Stimulated activated CD4-positive, alpha-beta T cell treated with anti-CD3 and anti-CD28 coated beads, Interleukin-2, amount 100 ng/mL, for 48 hours (primary cell): Measurements from ENCODE around the gene TUBGCP2.

Source experiments
- DNase-seq, 2 donors: peaks; one replicate each; pipeline ENCODE4 v3.0.0-alpha.2; 2020

TUBGCP2 gene

DNA sequence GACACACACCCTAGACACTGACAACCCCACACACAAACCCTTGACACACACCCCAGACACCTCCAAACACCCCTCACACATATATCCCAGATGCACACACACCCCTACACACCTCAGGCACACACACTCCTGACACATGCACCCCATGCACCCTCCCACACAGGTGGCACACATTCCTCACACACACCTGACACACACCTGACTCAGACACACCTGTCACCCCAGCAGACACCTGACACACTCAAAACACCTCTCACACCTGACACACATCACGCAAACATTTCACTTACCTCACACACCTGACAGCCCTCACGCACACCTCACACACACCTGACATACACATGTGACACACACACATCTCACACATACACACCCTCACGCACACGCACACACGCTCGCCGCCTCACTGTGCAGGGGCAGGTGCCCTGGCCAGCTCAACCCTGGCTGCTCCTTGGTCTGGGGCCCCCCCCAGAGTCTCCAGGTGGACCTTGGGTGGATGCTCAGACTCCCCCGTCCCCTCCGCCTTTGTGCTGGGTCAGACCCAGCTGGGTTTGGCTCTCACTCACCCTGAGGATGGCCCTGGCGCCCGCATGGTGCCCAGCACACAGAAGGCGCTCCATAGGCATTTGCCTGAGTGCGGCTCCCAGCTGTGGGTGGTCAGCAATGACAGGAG lies 31.2 kb upstream of the TUBGCP2 start:
- no peak for DNase-seq

DNA sequence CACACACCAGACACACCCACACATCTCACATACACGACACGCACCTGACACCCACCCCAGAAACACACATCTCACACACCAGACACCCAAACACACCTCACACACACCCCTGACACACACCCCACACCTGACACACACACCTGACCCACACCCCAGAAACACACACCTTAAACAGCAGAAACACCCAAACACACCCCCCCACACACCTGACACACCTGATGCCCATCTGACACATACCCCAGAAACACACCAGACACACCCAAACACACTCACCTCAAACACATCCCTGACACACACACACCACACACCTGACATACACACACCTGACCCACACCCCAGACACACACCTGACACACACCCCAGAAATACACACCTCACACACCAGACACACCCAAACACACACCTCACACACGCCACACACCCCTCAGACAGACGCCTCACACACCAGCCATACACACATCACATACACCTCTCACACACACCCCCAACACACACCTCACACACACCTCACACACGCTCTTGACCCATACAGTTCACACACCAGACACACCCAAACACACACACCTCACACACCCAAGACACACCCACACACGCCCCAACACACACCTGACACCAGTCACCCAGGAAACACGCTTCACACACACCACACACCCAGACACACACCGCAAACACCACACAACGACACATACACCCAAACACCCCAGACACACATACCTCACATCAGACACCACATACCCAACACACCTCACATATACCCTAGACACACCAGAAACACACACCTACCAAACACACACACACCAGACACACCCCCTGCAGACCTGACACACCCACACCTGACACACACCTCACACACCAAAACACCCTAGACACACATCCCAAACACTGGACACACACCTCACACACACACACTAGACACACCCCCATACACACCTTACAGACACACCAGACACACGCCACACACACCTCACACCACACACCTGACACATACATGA lies 29.7 kb upstream of the TUBGCP2 start:
- DNase-seq, result no peak

DNA sequence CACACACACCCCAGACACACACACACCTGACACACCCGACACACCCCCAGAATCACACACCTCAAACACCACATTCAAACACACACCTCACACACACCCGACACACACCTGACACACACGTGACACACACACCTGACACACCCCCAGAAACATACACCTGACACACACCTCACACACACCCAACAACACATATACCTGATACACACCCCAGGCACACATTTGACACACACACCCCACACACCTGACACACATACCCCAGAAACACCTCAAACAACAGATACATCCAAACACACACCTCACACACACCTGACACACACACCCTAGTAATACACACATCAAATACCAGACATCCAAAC lies 28.7 kb upstream of the TUBGCP2 start:
- DNase-seq, result no peak

DNA sequence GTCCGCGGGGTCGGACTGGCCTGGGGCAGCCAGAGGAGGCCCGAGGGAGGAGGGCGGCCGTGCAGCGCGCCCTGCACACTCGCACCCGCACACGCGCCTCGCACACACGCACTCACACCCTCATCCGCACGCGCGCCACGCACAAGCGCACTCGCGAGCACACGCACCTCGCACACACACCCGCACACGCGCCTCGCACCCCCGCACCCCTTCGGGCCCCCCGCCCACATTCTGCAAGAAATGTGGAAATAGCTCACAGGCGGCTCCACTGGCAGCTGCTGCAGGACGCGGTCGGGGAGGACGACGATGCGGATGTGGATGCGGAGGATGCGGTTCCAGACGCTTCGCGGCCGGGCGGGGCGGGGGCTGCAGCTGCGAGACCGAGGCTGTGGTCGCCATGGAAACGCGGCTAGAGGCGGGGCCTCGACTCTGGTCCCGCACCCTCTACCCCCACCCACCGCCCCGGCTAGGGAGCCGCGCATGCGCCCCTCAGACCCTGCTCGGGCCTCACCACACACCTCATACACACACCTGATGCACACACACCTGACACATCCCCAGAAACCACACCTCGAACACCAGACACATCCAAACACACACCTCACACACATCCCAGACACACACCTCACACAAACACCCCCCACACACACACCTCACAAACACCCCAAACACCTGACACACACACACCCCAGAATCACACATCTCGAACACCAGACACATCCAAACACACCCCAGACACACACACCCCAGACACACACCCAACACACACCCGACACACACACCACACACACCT lies 28.1 kb upstream of the TUBGCP2 start, which contains the start of gene CALY:
CALY (minus strand) TSS at position 320 of the 793 bp plus-strand sequence. CDS start 7,907 bp downstream, outside the sequence.
- peak; percentile 46 to 58 for DNase-seq

DNA sequence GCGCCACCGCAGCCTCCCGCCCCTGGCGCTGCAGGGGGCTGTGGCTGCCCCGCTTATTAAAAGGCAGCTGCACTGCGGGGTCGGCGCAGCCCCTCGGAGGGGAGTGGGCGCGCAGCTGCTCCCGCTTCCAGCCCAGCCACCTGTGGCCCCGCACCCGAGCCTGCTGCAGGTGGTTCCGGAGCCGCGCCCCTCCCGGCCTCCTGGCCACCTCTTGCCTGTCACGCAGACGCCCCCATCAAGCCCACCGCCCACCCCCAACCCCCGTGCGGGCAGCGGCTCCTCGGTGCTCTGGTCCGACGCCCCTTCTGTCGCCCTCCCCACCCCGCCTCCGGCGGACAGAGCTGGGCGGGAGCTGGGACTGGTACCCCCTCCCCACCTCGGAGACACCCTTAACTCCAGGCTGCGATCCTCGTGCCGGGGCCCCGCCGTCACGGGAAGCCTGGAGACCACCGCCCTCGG lies 27.5 kb upstream of the TUBGCP2 start:
- no peak for DNase-seq

DNA sequence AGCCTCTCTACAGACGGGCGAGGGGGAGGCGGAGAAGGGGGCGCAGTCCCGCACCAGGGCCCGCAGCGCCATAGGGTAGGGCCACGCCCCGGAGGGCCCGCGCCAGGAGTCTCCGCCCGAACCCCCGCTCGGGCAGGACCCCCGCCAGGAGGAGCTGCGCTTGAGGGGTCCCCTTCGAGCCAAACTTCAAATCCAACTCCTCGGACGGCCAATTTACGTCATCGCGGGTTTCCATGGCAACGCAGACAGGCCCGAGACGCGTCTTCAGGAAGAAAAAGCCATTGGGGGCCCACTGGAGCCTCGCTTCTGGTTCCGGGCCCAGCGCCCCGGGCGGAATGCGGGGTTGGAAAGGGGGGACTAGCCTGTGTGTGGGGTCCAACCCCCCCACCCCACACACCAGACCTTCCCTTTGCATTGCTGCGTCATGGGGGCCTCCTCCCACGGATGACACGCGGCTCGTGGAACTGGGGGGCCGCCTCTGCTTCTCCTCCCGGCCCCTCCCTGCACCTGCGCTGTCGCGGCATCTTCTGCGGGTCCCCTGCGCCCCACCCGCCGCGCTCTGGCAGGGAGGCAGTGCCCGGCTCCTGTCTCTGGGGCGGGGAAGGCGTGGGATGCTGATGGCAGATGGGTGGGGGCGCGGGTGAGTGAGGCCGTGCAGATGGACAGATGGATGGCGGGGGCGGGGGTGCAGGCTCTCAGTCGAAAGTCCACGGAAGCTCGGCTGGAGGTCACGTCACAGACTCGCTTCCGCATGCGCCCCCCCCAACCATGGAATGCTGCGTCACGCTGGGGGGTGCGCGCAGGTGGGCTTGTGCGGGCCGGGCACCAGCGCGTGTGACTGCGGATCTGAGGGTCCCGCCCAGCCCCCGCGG lies 26.8 kb upstream of the TUBGCP2 start:
- DNase-seq, result peak; percentile 57 to 66

DNA sequence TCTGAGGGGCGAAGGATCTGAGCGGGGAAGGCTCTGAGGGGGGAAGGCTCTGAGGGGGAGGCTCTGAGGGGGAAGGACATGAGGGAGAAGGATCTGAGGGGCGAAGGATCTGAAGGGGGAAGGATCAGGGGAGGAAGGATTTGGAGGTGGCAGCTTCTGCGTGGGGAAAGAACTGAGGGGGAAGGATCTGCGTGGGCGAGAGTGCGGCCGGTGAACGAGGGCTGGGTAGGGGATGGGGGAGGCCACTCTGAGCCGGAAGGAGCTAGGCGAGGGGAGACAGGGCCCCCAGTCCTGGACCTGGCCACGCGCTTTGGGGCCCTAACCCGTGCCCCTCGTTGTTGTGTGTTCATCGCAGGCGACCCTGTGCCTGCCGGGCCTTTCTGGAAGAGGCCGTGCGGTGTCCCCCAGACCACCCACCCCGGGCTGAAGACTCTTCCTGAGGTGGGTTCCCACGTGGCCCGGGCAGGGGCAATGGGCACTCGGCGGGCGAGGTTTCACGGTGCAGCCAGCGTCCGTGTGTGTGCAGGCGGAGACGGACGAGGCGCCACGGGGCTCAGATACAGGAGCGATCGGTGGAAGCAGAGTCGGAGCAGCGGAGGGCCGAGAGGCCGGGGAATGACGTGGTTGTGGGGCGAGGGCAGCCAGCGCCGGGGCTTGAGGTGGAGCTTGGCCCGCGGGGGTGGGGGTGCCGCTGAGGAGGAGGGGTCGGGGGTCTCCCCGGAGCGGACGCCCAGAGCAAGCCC lies 26.0 kb upstream of the TUBGCP2 start:
- DNase-seq, result no peak

DNA sequence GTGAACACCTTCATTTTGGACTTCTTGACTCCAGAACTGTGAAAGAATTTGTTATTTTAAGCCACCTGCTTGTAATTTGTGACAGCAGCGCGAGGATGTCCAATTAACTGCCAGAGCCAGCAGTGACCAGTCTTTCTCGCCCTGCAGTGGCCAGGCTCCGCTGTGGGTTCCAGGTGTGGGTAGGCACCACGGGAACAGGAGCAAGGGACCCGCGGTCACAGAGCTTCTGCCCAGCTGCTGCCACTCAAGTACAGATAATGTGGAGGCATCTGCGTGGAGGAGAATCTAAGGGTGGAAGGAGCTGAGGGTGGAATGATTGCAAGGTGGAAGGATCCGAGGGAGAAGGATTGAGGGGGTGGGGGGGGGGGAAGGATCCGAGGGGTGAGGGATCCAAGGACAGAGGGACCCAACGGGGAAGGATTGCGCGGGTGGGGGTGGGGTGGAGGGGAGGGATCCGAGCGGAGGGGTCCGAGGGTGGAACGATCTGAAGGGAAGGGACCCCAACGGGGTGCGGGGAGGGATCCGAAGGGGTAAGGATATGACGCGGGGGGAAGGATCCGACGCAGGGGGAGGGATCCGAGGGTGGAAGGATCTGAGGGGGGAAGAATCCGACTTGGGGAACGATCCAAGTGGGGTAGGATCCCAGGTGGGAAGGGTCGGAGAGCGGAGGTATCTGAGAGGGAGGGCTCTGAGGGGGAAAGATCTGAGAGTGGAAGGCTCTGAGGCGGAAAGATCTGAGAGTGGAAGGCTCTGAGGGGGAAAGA lies 24.4 kb upstream of the TUBGCP2 start:
- DNase-seq, result no peak

DNA sequence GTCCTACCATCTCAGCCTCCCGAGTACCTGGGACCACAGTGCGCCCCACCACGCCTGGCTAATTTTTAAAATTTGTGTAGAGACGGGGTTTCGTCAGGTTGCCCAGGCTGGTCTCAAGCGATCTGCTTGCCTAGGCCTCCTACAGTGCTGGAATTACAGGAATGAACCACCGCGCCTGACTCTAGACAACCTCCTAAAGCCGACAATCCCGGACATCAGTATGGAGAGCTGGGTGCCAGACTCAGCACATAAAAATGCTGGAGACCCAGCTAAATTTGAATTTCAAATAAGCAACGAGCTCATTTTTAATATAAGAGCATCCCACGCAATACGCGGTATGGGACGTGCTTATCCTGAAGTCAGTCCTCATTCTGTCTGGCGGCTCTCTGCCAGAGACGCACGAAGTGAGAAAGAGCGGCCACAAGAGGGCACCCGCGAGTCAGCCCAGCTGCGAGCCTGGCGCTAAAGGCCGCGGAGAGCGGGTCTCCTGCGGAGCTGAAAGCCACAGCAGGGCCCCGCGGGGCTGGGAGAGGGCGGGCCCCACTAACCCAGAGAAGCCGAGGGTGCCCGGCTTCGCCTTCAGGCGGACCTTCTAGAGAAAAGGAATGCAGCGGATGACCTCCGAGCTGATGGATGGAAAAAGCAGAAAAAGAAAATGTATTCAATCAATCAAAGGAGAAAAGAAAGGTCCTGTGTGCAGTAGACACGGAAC lies 21.0 kb upstream of the TUBGCP2 start:
- DNase-seq, result peak; percentile 89 to 92

DNA sequence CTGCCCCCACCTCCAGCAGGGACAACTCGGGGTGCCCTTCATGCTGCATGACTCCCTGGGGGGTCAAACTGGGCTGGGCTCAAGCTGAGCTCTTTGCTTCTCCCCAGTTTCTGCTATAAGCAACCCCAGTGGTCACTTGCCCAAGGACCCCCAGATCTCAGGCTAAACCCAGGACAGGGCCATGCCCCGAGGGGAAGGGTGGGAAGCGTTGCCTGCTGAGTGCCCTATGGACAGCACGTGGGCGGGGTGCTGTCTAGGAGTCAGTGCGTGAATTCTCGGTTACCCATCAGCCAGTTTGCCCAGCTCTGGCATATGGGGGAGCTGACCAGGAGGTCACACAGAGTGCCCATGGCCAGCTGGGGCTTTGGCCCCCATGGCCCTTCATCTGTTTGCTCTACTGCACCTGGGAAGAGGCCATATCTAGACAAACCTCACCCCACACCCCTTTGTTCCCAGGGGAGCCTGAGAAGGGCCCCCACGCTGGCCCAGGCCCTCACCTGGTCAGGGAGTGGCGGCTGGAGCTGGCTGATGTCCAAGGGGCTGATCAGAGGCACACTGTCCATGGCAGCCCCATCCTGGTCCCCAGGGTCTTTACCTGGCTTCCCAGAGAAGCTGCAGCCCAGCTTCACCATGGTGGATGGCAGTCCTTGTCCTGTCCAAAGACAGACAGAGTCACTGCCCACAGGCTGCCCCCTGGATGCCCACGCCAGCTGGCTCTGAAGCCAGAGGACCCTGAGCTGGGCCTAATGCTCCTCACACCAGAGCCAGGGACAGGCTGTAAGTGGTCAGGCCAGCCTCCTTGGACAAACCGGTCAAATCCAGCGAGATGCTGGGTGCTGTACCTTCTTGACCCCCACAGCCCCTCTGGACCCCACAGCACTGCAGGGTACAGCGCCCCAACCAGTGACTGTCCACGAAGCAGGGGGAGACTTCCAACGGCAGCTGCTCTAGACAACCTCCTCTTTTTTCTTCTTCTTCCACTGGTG lies 20.0 kb upstream of the TUBGCP2 start:
- DNase-seq, result no peak

DNA sequence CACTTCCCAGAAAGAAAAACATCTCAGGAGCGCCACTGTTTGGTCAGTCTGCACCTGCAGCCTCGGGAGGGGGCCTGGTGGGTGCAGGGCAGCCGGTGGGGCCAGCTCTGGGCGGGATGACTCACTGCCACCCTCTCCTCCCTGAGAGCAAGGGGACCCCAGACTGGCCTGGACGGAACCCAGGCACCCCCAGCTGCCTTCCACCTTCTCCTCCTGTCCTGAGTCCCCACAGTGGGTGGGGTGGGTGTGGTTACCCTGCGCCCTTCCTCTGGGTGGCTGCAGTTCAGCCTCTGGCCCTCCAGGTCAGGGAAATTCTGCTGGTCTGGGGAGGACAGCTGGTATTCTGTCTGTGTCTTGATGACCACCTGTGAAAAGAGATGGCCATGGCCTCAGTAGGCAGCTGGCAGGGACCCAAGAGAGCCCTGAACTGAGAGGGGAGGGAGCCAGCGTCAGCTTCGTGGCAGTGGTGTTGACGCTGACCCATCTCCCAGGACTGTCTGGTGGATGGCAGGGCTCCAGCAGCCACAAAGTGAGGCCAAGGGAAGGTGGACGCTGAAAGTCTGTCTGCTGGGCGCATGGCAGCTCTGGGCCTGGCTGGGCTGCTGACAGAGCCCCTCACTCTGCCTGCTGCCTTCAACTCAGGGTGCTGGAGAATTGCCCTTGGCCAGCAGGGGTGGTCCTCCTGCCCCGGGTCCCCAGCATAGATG lies 19.1 kb upstream of the TUBGCP2 start:
- DNase-seq, result no peak

DNA sequence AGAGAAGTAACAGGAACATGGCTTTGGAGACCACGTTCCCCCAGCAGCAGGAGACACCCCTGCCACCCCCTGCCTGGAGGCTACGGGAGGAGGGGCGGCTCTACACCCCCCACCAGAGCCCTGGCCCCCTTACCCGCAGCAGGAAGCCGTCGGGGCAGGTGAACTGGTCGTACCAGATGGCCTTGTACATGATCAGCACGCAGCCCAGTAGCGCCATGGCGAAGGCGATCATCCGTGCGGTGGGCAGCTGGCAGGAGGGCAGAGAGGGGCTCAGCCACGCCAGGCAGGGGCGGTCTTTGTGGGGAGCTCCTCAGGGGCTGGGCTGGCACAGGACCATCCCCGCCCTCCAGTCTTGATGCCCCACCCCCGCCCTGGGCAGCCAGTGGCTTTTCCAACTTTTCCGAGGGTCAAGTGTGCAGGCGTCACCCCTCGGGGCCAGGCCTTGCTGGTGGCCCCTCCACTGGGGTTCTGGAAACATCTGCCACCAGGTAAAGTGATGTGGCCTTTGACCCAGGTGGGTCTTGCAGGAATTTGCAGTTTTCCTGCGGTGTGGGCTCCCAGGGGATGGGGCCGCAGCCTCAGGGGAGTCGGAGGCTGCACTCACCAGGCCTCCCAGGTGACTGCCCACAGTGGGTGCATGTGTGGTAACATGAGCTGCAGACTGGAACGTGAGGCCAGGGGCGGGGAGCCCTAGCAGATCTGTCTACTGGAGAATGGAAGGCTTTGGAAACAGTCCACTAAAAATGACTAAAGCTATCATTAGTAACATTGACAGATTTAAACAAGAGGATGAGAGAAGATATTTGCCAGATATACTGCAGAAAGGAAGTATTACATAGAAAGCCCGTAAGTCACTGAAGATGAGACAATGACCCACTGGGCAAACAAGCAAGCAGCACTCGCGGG lies 18.3 kb upstream of the TUBGCP2 start:
- no peak for DNase-seq

DNA sequence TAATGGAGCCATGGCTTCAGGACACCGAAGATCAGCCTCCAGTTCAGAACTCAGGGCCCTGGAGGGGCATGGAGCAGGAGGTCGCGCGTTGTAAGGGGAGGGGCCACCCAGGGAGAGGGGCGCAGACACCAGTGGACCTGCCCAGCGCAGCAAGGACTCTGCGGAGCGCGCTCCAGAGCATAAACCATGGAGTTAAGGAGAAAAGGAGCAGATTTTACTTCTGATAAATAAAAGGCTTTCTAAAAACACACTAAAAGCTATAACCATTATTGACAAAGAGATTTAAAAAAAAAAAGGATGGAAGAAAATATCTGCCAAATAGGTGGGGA lies 17.5 kb upstream of the TUBGCP2 start:
- no peak for DNase-seq

DNA sequence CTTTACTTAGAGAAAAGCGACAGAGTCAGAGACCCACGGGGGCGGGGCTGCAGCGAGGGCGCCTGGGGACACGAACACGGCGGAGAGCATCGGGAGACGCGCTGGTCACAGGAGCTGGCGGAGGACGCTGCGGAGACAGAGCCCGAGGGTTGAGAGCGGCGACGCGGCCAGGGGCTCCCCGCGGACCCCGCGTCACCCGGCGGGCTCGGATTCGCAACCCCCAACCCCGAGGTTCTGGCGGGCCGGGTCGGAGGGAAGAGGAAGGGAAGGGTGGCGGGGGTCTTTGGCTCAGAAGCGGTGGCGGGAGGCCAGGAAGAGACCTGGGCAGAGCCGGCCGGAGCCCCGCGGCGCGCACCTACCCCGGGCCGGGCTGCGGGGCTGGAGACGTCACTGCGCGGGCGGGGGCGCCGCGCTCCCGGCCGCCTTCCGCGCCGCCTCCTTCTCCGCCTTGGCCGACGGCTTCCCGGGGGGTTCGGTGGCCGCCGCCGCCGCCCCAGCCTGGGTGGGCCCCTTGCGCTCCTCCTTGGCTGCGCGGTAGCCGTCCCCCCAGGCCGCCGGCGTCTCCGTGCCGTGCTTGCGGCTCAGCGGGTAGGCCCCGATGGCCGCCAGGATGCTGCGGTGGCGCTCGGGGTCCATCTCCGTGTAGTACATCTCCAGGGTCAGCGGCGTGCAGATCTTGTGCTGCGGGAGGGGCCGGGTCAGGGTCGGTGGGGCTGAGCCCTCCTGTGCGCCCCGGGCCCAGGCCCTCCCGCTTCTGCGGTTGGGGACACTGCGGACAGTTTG lies 17.0 kb upstream of the TUBGCP2 start:
- no peak for DNase-seq

DNA sequence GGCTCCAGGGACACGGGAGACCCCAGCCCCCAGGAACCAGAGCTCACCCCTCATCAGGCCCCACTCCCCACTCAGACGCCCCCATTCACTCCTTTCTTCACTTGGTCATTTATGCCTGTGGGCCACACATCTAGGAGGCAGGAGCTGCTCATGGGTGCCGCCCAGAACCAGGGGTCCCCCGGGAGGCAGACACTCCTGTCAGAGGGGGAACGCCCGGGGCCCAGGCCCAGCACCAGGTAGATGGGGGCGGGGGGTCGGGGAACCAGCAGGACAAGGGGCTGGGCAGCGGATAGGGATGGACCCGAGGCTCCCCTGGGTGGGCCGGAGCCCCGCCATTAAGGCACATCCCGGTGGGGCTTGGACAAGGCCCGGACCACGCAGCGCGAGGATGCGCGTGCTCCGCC lies 16.2 kb upstream of the TUBGCP2 start:
- no peak for DNase-seq

DNA sequence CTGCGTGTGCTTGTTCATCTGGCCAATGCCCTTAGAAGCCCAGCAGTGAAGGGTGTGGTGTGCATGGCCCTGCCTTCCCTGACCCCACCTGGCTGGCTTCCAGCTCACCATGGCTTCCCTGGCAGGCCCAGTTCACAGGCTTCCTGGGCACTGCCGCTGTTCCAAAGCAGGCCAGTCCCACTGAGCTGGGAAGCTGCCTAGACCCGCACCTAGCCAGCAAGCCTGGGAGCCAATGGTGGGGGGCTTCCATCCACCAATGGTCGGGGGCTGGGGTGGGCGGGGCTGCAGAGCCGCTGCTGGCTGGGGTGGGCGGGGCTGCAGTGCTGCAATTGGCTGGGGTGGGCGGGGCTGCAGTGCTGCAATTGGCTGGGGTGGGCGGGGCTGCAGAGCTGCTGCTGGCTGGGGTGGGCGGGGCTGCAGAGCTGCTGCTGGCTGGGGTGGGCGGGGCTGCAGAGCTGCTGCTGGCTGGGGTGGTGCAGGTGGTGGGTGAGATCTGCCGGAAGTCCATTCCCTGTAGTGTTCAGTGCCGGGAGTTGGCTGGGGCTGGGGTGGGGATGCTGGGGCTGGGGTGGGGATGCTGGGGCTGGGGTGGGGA lies 15.6 kb upstream of the TUBGCP2 start:
- DNase-seq, result peak; percentile 41 to 59
